HG03342 (cell line): ENCODE measurements around the gene SLC25A28.

ENCODE experiments used
- ATAC-seq: cut with Tn5 transposase; IDR thresholded peaks from one replicate; pipeline ENCODE4 v1.9.1; 2021; ENCODE audit warnings: mild to moderate bottlenecking, moderate library complexity; ENCODE audit not compliant: unreplicated experiment

The SLC25A28 gene, protein sequence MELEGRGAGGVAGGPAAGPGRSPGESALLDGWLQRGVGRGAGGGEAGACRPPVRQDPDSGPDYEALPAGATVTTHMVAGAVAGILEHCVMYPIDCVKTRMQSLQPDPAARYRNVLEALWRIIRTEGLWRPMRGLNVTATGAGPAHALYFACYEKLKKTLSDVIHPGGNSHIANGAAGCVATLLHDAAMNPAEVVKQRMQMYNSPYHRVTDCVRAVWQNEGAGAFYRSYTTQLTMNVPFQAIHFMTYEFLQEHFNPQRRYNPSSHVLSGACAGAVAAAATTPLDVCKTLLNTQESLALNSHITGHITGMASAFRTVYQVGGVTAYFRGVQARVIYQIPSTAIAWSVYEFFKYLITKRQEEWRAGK

DNA sequence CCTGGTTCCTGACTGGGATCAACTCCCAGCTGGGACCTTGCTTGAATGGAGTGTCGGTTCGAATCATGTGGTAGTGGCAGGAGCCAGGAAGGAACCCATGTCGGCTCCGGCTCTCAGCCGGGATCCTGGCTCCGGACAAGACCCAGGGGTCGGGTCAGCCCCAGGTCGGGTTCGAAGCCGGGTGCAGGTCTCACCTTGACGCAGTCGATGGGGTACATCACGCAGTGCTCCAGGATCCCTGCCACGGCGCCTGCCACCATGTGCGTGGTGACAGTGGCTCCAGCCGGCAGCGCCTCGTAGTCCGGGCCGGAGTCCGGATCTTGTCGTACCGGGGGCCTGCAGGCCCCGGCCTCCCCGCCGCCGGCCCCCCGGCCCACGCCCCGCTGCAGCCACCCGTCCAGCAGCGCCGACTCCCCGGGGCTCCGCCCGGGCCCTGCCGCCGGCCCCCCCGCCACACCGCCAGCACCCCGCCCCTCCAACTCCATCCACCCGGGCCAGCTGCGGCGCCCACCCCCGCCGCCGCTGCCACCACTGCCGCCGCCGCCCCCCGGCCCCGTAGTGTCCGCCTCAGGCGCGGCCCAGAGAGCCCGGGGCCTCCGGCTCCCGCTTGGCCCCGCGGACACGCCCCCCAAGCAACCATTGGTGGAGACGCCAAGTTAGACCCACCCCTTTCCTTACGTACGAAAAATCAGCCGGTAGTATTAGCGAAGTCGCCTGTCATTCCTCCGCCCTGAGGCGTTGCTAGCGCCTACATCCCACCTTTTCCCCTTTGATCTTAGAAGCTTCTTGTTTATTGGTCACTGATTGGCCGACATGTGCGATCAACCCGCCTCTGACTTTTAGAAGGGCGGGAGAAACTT lies at the start of gene SLC25A28:
SLC25A28 (minus strand) TSS at position 589 of the 860 bp plus-strand sequence; CDS start at position 485, 104 bp downstream.
- ATAC-seq: peak; percentile 76

GRCh38 chr10:99667108-99667751 lies 47.0 kb upstream of the SLC25A28 start:
- no peak for ATAC-seq

DNA sequence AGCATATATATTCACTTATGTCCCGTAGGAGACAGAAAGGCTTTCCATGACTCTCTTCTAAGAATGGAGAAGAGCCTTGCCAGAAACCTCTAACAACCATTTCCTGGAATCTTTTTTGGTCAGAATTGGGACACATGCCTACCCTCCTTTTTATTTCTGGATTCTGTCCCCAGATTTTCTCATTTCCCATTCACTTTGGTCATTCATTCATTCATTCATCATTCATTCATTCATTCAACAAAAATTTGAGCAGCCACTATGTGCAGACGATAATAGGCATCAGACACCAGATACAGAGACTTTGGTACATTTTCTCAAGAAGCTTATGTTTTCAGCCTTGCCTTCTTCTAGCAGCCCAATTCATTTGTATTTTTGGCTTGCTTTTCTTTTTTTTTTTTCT lies 45.1 kb upstream of the SLC25A28 start:
- ATAC-seq: no peak

DNA sequence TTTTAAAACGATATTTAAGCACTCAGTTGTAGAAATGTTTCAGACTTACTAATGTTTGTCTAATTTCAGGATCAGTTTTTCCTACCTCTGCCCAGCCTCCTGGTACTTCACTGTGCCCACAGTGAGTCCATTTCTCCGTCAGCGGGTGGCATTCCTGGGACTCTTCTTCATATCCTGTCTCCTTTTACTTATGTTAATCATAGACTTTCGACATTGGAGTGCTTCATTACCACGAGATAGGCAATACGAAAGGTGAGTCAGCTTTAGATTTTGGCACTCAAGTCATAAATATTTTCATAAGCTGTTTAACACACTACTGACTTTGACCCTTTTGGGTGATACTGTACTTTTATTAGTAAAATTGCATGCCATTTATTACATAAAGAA lies 41.1 kb upstream of the SLC25A28 start:
- no peak for ATAC-seq

- ATAC-seq: no peak
Observed at GRCh38 chr10:99660662-99661376, 40.6 kb upstream of the SLC25A28 start.

DNA sequence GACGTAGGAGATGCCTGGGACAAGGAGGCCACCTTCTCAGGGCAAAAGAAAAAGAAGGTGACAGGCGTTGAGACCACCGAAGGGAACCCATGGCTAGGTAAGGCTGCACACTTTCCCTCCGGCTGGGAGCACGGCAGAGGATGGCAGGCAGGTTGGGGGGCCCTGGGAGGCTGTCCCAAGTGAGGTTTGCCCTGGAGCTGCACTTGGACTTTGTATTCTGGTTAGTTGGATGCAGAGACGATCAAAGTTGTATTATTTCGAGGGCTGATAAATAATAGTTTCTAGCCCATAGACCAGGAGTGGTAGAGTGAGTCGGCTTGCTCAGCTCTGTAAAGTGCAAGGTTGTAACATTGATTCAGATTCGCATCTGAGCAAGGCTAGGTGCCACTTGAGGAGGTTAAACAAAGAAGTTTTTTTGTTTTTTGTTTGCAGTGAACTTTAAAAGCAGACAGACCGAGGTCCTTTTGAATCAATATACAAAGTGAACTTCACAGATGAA lies 39.7 kb upstream of the SLC25A28 start:
- no peak for ATAC-seq

- peak; percentile 99 for ATAC-seq
Observed at GRCh38 chr10:99659031-99659867, 39.0 kb upstream of the SLC25A28 start, which contains the start of gene ENTPD7. ENTPD7 (plus strand) TSS chr10:99659509; CDS start chr10:99659957, 448 bp downstream.

DNA sequence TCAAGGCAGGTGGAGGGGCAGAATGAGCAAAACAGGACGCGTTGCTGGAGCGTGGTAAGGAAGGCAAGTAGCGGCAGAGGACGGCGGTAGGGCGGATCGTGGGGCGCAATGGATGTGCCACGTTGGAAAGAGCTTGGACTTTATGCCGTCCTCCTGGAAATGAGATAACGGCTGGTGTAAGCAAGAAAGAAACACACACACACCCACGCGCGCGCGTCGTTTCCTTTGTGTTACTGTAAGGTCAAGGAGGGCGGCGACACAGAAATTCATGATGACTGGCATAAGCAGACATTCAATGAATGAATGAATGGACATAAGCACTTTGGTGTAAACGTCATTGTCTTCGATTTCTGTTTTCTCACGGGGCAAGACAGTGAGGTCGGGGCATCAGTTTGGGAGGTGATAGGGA lies 38.4 kb upstream of the SLC25A28 start:
- ATAC-seq: no peak

DNA sequence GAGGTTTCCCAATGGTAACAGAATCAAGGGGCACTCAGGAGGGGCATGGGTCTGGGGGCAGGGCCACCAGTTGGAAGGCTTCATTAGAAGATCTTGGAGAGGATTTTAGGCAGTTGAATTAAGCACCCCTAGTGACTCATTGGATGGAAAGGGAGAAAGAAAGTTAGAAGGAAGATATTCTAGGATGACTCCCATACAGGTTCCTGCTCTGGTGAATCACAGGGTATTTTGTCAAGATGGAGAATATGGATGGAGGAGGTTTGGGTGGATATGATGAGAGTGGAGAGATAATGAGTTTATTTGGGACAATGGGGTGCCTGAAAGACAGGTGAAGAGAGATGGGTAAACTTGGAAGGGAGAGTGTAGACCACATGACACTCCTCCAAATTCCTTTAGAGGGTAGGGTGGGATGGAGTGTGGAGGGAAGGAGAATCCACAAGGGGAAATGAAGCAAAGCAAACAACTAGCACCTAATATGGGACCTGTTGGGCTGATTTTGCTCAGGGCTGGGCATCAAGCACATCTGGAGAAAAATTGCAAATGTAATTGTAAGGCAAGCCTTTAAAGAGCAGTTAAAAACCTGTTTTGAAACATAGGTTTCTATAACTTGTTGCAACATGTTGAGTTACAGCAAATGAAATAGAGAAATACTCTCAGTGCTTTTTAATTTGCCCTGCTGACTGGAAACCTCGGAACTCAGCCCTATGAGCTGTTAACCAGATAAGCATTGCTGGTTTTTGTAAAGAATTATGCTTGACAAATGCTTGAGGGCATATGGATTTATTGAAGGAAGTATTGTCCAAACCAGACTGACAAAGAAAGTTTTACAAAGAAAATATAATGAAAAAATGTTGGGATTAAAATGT lies 36.2 kb upstream of the SLC25A28 start:
- no peak for ATAC-seq

GRCh38 chr10:99654390-99655175 lies 34.3 kb upstream of the SLC25A28 start:
- ATAC-seq: no peak

DNA sequence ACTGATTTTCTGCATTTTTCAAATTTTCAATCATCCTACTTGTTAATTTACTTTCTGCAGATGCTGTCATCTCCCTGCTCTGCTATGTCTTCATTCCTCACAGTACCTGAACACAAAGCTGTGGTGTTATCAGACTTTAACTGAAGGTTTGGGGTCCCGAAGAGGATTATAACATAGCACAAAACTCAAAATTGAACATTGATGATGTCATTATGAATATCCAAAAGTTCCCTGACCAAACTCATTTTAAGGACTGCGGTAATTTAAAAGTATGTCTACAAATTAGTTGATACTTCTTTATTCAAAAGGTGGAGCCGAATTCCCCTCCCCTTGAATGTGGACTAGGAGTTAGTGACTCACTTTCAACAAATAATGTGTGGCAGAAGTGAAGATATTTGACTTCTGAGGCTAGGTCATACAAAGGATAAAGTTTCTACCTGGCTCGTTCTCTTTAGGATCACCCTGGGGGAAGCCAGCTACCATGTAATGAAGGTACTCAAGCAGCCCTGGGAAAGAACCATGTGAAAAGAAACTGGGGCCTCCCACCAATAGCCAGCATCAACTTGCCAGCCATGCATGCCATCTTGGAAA lies 32.7 kb upstream of the SLC25A28 start:
- ATAC-seq: no peak

DNA sequence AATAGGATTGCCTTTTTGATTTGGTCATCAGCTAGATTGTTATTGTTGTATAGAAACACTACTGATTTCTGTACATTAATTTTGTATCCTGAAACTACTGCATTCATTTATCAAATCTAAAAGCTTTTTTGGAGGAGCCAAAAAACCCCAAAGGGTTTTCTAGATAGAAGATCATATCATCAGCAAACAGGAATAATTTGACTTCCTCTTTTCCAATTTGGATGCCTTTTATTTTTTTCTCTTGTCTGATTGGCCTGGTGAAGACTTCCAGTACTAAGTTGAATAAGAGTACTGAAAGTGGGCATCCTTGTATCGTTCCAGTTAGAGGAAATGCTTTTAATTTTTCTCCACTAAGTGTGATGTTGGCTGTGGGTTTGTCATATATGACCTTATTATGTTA lies 28.5 kb upstream of the SLC25A28 start:
- ATAC-seq: no peak

GRCh38 chr10:99647601-99648151 lies 27.4 kb upstream of the SLC25A28 start:
- ATAC-seq: no peak

DNA sequence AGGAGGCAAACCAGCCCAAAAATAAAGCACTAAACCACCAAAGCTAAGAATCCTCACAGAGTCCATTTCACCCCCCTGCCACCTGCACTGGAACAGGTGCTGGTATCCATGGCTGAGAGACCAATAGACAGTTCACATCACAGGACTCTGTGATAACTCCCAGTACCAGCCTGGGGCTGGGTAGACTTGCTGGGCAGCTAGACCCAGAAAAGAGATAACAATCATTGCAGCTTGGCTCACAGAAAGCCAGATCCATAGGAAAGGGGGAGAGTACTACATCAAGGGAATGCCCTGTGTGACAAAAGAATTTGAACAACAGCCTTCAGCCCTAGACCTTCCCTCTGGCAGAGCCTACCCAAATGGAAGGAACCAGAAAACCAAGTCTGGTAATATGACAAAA lies 13.6 kb upstream of the SLC25A28 start:
- ATAC-seq: no peak

DNA sequence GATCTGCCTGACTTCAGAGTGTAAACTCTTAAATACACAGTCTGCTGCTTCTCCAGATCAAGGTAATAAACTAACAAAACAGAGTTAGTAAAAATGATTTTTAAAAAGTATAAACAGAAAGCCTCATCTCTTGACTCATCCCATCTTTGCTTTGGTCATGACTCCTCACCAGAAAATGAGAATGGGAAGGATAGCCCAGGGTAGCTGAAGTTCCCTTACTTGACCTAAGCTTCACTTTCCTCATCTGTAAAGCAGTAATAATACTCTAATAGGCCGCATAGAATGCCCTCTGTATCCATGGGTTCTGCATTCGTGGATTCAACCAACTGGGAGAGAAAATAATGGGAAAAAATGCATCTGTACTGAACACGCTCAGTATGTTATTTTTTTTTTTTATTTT lies 11.3 kb upstream of the SLC25A28 start:
- ATAC-seq: no peak

DNA sequence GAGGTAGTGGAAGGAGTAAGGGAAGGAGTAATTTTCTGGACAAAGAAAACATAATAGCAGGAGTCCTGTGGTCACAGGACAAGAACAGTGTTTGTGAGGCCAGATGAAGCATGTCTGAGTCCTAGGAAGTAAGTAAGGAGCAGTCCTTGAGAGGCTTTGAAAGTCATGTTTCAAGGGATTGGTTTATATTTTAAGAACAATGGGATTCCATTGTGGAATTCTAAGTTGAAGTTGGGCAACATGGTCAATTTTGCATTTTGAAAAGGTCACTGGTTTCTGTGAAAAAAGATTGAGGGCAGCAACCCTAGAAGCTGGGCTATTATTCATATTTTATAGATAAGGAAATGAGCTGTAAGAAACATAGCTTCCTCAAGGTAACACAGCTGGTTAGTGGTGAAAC lies 10.8 kb upstream of the SLC25A28 start:
- no peak for ATAC-seq

DNA sequence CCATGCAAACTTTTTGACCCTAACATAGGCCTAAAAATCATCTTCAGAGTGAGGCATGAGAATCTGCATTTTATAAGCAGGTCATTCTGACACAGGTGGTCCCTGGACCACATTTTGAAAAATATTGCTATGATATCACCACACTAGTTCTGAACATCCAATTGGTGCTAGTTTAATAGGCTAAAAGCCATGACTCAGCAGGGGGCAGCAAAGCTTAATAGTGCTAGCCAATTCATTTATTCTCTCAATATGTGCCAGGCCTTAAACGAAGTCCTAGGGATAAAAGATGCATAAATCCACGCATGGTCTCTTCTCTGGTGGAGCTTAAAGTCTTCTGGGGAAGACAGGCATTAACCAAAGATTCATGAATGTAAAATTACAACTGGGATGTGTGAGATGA lies 10.2 kb upstream of the SLC25A28 start:
- no peak for ATAC-seq
